Lower lobe of right lung (tissue), 2 donors: ENCODE data around the gene CTSW. TPM values are rescaled to one million over a fixed set of nuclear protein-coding genes. Genes with fewer than 3 reads are reported as not detected.
"Not testable (repeated sequence)": the region's sequence is repeated elsewhere in the genome, so short reads cannot be mapped to it uniquely, and the experiment has no call there.

Experiments used
- ATAC-seq, 2 donors: fragments of 200-7000 bp; cut with Tn5 transposase; one replicate each; pipeline ENCODE4 v1.9.1; 2020 to 2022; ENCODE audit warnings: mild to moderate bottlenecking in 2 of 2, moderate library complexity in 2 of 2
- DNase-seq: peaks from one replicate; pipeline ENCODE4 v3.0.0-alpha.2; 2020
- H3K27ac ChIP-seq: fragments of 200-600 bp; one replicate; pipeline ENCODE4 v1.8.0; 2022
- H3K27me3 ChIP-seq: fragments of 200-600 bp; one replicate; pipeline ENCODE4 v1.8.0; 2022; ENCODE audit warnings: low read depth
- H3K36me3 ChIP-seq: fragments of 200-600 bp; one replicate; pipeline ENCODE4 v1.8.0; 2022; ENCODE audit warnings: mild to moderate bottlenecking
- H3K4me1 ChIP-seq: fragments of 200-600 bp; one replicate; pipeline ENCODE4 v1.8.0; 2022
- H3K4me3 ChIP-seq: fragments of 200-600 bp; one replicate; pipeline ENCODE4 v1.8.0; 2022; ENCODE audit warnings: mild to moderate bottlenecking
- H3K9me3 ChIP-seq: fragments of 200-600 bp; one replicate; pipeline ENCODE4 v1.8.0; 2022
- intact Hi-C: fragments of 100-400 bp; cut with DNase I; formaldehyde crosslinking; loops from one replicate; pipeline ENCODE4 v1.11.0; 2022
- long read RNA-seq: library from polyadenylated mRNA; unstranded; transcript quantifications from one replicate; pipeline ENCODE4 v2.0.0, GENCODE V29; 2021
- total RNA-seq: library from RNA; stranded (reverse); fragmentation: NEBNext Ultra II Directional; extraction: Animal tissue kit (Norgen Biotek cat#: 25700); gene quantifications from one replicate; pipeline ENCODE4 v1.2.1, GENCODE V29; 2021
- TF ChIP-seq, protein P1 (sequence below): fragments of 200-600 bp; IDR thresholded peaks from one replicate; pipeline ENCODE4 v1.8.0; 2022; ENCODE audit warnings: antibody characterized with exemption, mild to moderate bottlenecking
- donor health status: DM: no; HTN: yes; CAD: no; lungs with severe emphysema.

CTSW gene
- 20.6 TPM for total RNA-seq
- long read RNA-seq, transcript CTSW-201 (10 exons, 1,300 nt): major isoform, 10 of 17 reads
- long read RNA-seq, partial matches to known transcripts: 4 of 17 reads
- long read RNA-seq, other reads (novel, unspliced or antisense): 3 of 17 reads

DNA sequence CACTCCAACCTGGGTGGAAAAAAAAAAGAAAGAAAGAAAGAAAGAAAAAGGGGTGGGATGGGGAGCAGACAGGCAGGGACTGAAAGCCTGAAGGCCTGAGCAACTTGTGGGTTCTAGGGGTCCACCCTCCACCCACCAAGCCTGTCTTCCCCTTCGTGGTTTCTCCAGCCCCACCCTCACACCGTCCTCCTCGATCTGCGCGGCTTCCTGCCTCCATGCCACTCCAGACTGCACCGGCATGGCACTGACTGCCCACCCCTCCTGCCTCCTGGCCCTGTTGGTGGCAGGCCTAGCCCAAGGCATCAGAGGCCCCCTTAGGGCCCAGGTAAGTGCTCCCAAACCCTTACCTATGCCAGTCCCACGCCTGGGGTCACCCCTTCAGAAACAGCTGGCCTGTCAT, at the start of gene CTSW:
Gene CTSW (plus strand): TSS at position 221 of the 400 bp plus-strand sequence. CDS start 18 bp downstream, at position 239.
- H3K27ac ChIP-seq: peak within 1 kb of the TSS; percentile 36
- peaks cover 3% of the 10 kb centered on the region for H3K4me1 ChIP-seq
- no peaks in the 10 kb centered on the region for H3K27me3 ChIP-seq
- TF ChIP-seq, protein P1, sequence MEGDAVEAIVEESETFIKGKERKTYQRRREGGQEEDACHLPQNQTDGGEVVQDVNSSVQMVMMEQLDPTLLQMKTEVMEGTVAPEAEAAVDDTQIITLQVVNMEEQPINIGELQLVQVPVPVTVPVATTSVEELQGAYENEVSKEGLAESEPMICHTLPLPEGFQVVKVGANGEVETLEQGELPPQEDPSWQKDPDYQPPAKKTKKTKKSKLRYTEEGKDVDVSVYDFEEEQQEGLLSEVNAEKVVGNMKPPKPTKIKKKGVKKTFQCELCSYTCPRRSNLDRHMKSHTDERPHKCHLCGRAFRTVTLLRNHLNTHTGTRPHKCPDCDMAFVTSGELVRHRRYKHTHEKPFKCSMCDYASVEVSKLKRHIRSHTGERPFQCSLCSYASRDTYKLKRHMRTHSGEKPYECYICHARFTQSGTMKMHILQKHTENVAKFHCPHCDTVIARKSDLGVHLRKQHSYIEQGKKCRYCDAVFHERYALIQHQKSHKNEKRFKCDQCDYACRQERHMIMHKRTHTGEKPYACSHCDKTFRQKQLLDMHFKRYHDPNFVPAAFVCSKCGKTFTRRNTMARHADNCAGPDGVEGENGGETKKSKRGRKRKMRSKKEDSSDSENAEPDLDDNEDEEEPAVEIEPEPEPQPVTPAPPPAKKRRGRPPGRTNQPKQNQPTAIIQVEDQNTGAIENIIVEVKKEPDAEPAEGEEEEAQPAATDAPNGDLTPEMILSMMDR: no peak
- intact Hi-C loops: loop anchor here (10.0 kb wide), 1 partner anchor 105 kb away; no protein-coding TSS in a partner anchor
- H3K9me3 ChIP-seq: no peaks in the 10 kb centered on the region
- H3K4me3 ChIP-seq: peak within 1 kb of the TSS; percentile 24
- ATAC-seq (peak; percentile 39 to 47), DNase-seq (peak; percentile 62)
- H3K36me3 ChIP-seq: peaks cover 26% of the 10 kb centered on the region

- ATAC-seq, H3K27ac ChIP-seq, H3K36me3 ChIP-seq, H3K4me3 ChIP-seq, H3K27me3 ChIP-seq, intact Hi-C loops, H3K9me3 ChIP-seq, DNase-seq: not testable (repeated sequence)
- peaks cover 13% of the 10 kb centered on the region for H3K4me1 ChIP-seq
Measured at GRCh38 chr11:65832231-65832630, 47.4 kb upstream of the CTSW start.

GRCh38 chr11:65833297-65834030, 46.2 kb upstream of the CTSW start, which contains the start of gene SNX32:
Gene SNX32 (plus strand): TSS chr11:65833963. CDS start chr11:65834066, 103 bp downstream.
- ATAC-seq (peak; percentile 99 to 100), DNase-seq (peak; percentile 96)
- intact Hi-C loops: no loop called here
- Histone ChIP-seq H3K27ac (peak within 1 kb of the TSS; percentile 51), H3K36me3 (no peaks in the 10 kb centered on the region), H3K4me3 (peak within 1 kb of the TSS; percentile 59), H3K9me3 (no peaks in the 10 kb centered on the region), H3K4me1 (peaks cover 13% of the 10 kb centered on the region), H3K27me3 (no peaks in the 10 kb centered on the region)
- TF ChIP-seq, protein P1: no peak

- TF ChIP-seq, protein P1: no peak
- no peaks in the 10 kb centered on the region for H3K9me3 ChIP-seq
- peaks cover 13% of the 10 kb centered on the region for H3K4me1 ChIP-seq
- intact Hi-C loops: no loop called here
- no peak for ATAC-seq
- no peaks in the 10 kb centered on the region for H3K27me3 ChIP-seq
- H3K36me3 ChIP-seq: no peaks in the 10 kb centered on the region
- no peak overlapping the region for H3K27ac ChIP-seq
- peak overlapping the region; percentile 59 for H3K4me3 ChIP-seq
- DNase-seq: no peak
Measured at GRCh38 chr11:65834202-65834601, 45.4 kb upstream of the CTSW start.

DNA sequence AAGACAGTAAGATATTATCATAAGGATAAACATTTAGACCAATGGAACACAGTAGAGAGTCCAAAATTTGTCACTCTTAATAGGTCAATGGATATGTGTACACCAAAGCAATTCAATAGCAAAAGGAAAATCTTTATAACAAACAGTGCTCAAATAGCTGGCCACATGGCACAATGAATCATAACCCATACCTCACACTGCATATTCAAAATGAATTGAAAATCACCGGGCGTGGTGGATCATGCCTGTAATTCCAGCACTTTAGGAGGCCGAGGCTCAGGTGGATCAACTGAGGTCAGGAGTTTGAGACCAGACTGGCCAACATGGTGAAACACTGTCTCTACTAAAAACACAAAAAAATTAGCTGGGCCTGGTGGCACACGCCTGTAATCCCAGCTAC, 37.5 kb upstream of the CTSW start:
- H3K27ac ChIP-seq: no peak overlapping the region
- H3K27me3 ChIP-seq: no peaks in the 10 kb centered on the region
- H3K36me3 ChIP-seq: no peaks in the 10 kb centered on the region
- no peaks in the 10 kb centered on the region for H3K9me3 ChIP-seq
- TF ChIP-seq, protein P1: no peak
- intact Hi-C loops: no loop called here
- no peaks in the 10 kb centered on the region for H3K4me1 ChIP-seq
- ATAC-seq (no peak), DNase-seq (no peak)
- no peak overlapping the region for H3K4me3 ChIP-seq

- ATAC-seq: no peak
- Histone ChIP-seq H3K4me3 (no peak overlapping the region), H3K27me3 (no peaks in the 10 kb centered on the region), H3K9me3 (no peaks in the 10 kb centered on the region), H3K36me3 (no peaks in the 10 kb centered on the region), H3K27ac (no peak overlapping the region), H3K4me1 (no peaks in the 10 kb centered on the region)
- no peak for DNase-seq
- TF ChIP-seq, protein P1: no peak
- intact Hi-C loops: no loop called here
Measured at GRCh38 chr11:65843811-65844210, 35.8 kb upstream of the CTSW start.
